HG03196 (cell line): ENCODE data around the gene CDKN1C.

ENCODE experiments used
- ATAC-seq: cut with Tn5 transposase; IDR thresholded peaks from one replicate; pipeline ENCODE4 v1.9.1; 2021; ENCODE audit not compliant: unreplicated experiment

The CDKN1C gene

GRCh38 chr11:2890466-2891294 lies 5.1 kb upstream of the CDKN1C start:
- ATAC-seq: no peak

GRCh38 chr11:2889362-2890273 lies 4.0 kb upstream of the CDKN1C start:
- no peak for ATAC-seq

- no peak for ATAC-seq
These were observed 2.8 kb upstream of the CDKN1C start for GRCh38 chr11:2888266-2888968.

- ATAC-seq: no peak
These were observed 2.1 kb upstream of the CDKN1C start for GRCh38 chr11:2887515-2888195.

GRCh38 chr11:2886936-2887335 lies 1.4 kb upstream of the CDKN1C start:
- ATAC-seq: no peak

- ATAC-seq: peak; percentile 4
These were observed 768 bp upstream of the CDKN1C start for GRCh38 chr11:2886191-2886894.

GRCh38 chr11:2885017-2885677 lies 428 bp downstream of the CDKN1C start:
- ATAC-seq: peak; percentile 4

- ATAC-seq: no peak
These were observed 1.4 kb downstream of the CDKN1C start for GRCh38 chr11:2883979-2884815.

GRCh38 chr11:2883640-2883978 lies 2.0 kb downstream of the CDKN1C start:
- no peak for ATAC-seq

GRCh38 chr11:2882396-2883110 lies 3.0 kb downstream of the CDKN1C start:
- no peak for ATAC-seq

- no peak for ATAC-seq
These were observed 3.6 kb downstream of the CDKN1C start for GRCh38 chr11:2881981-2882375.

GRCh38 chr11:2881076-2881980 lies 4.2 kb downstream of the CDKN1C start:
- no peak for ATAC-seq

- no peak for ATAC-seq
These were observed 4.9 kb downstream of the CDKN1C start for GRCh38 chr11:2880646-2881045.

- ATAC-seq: no peak
These were observed 6.8 kb downstream of the CDKN1C start for GRCh38 chr11:2878782-2879181.

GRCh38 chr11:2877474-2877873 lies 8.1 kb downstream of the CDKN1C start:
- no peak for ATAC-seq

- ATAC-seq: no peak
These were observed 10.6 kb downstream of the CDKN1C start for GRCh38 chr11:2874963-2875362.

- no peak for ATAC-seq
These were observed 14.4 kb downstream of the CDKN1C start for GRCh38 chr11:2870969-2871680.
